ENCODE data around the gene CDK15. TPM values are rescaled to one million over a fixed set of nuclear protein-coding genes. Genes with fewer than 3 reads are reported as not detected.

Gene CDK15
- not detected in 2 replicates for total RNA-seq

GRCh38 chr2:201806442-201807170 lies at the start of gene CDK15:
CDK15 (plus strand) TSS chr2:201806537; CDS start chr2:201806665, 128 bp downstream.

GRCh38 chr2:201780674-201781493 lies 25.5 kb upstream of the CDK15 start, which contains the start of gene ALS2:
ALS2 (minus strand) TSS chr2:201780933; CDS start chr2:201768885, 12,048 bp downstream.

Small RNA genes lying within 50 kb of the gene (small RNA-seq; reads per million reads assigned to genes)
- gene RF00019 (not detected), gene RNU6-440P (not detected), gene UBE2V1P11 (not detected)

Other genes starting within 250 kb of the CDK15 start
- 38.3 and 44.4 TPM in 2 replicates for gene TMEM237, start 163.0 kb upstream of the CDK15 start, total RNA-seq
- 7.5 and 17.1 TPM in 2 replicates for gene MPP4, start 107.9 kb upstream of the CDK15 start, total RNA-seq
- gene ALS2, start 25.6 kb upstream of the CDK15 start, total RNA-seq = 31.9 and 36.3 TPM in 2 replicates
- 0.29 and 0.33 TPM in 2 replicates for gene FZD7, start 227.3 kb downstream of the CDK15 start, total RNA-seq